Medulla oblongata (tissue), 1 donor: Measurements from ENCODE around the gene SNX19.
"Not testable (repeated sequence)": the region's sequence is repeated elsewhere in the genome, so short reads cannot be mapped to it uniquely, and the experiment has no call there.

Experiments
- DNase-seq: peaks from one replicate; pipeline ENCODE4 v3.0.0-alpha.2; 2015; ENCODE audit errors: extremely low spot score

SNX19 gene

DNA sequence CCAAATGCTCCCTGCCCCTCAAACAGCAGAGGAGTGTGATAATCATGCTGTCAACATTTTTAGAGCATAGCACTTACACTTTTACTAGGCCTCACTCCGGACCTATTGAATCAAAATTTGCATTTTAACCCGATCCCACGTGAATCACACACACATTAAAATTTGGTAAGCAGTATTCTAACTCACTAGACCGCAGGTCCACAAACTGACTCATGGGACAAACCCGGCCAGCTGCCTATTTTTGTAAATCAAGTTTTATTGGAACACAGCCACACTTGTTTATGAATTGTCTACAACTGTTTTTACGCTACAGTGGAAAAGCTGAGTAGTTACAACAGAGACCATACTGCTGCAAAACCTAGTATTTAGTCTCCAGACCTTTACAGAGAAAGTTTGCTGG lies 43.3 kb downstream of the SNX19 start:
- DNase-seq = no peak

DNA sequence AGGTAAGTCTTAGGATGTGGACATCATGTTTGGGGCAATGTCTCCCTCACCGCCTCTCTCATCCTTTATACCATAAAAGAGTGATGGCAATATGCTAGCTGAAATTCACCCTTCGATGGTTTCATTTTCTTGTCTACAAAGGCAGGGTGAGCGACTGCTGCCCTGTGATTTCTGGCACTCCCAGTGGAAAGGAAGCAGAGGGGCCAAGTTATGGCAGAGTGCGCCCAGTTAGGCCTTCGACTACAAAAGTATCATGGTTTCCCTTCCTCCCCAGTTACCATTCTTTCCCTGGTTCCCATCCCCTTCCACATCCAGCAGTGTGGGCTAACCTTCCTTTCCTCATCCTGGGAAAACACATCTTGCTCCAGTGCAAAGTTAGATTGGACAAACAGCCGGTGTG lies 43.8 kb downstream of the SNX19 start:
- no peak for DNase-seq

DNA sequence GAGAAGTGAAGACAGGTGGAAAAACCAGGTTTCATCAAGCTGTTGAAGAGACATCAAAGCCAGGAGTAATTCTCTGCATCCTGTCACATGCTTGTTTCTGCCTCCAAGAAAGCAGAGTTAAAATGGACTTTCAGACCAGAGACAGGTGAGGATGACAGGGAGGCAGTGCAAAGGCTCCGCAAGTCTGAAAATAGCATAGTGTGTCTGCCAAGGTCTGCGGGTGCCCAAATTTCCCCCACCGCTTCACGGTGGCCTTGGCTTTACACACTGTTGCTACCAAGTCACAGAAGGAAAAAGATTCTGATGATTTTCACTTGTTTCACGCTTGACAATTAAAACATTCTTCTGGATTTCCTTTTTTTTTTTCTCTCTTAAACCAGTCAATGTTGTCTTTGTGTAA lies 44.2 kb downstream of the SNX19 start:
- DNase-seq = no peak

DNA sequence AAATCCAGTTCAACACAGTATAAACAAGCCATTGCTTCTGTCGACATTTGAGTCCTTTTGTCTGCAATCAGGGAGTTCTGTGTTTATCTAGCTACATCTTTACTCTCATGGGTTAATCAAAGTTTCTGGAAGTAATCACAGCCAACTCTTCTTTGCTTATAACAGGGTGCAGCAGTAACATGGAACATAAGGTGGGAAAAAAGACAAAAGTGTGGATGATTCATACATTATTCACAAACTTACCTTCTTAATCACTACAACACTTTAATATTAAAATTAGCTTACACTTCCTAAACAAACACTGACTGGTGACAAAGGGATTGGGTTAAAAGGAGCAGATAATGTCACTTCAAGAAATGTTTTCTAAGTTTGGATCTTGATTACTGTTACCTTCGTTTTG lies 44.7 kb downstream of the SNX19 start:
- DNase-seq = no peak

DNA sequence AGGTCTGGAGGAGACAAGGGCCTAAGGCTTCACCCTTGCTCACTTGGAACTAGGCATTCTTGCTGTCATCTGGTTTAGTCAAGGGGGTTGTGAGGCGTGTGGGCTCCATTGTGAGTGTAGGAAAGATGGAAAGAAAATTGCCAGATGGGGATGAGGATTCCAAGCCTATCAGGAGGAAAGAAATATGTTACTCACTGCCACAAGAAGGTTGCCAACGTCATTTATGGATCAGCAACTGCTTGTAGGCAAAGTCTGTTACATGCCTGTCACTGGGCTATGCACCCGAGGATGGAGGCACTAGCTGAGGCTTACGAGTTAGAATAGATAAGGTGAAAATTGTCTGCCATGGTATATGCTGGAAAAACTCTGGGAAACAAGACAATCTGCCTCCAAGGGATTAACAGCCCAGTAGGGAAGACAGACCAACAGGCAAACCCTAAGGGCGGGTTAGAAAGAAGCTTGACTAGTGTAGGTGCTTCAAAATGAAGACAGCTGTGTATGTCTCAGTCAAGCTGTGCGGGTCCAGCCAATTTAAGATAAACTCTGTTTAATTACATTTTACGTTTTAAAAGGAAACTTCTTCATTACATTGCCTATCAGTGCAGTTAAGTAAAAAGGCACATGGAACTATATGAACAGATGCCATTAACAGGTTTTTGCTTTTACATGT lies 47.4 kb downstream of the SNX19 start:
- DNase-seq = no peak

DNA sequence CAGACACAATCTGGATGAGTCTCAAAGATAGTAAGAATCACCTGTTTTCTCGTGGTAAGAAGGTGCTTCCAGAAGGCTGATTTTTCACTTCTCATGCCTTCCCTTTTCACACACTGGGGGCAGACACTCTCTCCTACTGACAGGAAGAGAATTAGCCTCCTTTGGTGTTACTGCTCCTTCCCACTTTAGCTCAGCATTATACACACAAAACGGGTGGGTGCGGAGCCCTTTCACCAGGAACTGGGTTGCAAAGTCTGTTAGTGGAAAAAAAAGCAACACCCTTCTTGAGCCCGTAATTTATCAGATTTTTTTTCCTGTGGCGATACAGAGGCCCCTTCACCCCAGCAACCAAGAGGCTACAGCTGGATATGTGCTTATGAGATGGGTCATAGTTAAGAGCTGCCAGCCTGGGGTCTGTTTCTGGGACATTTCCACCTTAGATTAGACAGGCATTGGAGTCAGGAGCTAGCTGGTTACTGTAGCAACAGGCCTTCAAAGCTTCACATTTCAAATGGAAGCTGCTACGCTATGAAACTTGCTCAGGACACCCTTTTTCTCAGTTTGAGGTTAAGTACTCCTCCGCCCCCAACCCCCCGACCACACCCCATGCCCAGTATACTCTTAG lies 48.1 kb downstream of the SNX19 start:
- DNase-seq = no peak

DNA sequence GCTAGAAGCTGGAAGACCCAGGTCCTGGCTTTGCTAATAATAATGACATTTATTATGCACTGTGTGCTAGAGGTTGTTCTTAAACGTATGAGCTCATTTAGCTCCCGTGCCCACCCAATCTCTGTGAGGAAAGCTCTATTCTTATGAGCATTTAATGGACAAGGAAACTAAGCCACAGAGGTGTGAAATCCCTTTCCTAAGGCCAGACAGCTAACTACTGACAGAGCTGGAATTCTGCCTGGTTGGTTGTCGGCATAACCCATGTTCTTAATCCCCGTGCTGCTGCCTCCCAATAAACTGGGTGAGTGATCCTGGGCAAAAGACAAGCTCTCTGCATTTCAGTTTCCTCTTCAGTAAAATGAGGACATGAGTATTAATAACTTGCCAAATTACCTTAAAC lies 49.4 kb downstream of the SNX19 start:
- no peak for DNase-seq

DNA sequence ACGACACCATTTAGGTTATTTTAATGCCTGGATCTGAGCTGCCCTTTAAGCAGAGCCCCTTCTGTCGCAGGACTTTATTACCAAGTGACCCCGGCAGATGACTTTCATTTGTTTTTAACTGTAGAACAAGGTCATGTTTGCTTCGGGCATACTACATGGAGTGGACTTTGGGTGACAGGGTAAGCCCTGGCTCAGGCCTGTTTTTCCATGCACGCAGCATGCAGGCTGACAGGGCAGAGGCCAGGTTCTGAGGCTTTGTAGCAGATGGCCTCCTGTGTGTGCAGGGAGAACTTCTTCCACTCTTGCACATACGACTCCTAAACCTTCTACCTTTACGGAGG lies 50.5 kb downstream of the SNX19 start:
- DNase-seq = no peak

DNA sequence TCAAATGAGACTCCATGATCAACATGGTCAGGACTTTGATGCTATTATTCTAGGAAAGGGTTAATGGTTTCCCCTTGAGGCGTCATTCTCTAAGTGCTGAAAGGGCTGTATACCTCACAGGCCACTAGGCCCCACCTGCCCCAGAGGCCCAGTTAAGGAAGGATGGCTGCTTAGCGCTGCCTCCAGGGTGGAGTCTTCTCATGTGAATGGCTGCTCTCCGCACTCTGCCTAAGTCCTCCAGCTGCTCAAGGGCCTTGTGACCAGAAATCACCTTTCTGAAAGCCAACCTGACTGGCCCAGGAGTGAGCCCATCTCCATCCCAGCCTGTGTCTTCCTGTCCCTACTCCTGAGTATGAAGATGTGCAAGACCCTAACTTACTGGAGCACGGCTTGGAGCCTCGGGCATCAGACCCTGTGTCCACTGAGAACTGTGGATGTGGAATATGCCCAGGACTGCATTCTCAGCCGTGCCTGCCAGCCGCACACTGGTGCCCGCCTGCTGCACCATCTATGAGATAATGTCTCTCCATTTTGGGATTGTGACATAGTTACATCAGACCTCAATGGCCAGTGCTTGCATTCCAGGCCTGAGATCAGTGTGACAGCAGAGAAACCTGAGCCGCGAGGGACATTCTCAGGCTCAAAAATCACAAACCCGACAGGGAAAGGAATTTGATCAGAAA lies 51.0 kb downstream of the SNX19 start:
- DNase-seq = no peak

DNA sequence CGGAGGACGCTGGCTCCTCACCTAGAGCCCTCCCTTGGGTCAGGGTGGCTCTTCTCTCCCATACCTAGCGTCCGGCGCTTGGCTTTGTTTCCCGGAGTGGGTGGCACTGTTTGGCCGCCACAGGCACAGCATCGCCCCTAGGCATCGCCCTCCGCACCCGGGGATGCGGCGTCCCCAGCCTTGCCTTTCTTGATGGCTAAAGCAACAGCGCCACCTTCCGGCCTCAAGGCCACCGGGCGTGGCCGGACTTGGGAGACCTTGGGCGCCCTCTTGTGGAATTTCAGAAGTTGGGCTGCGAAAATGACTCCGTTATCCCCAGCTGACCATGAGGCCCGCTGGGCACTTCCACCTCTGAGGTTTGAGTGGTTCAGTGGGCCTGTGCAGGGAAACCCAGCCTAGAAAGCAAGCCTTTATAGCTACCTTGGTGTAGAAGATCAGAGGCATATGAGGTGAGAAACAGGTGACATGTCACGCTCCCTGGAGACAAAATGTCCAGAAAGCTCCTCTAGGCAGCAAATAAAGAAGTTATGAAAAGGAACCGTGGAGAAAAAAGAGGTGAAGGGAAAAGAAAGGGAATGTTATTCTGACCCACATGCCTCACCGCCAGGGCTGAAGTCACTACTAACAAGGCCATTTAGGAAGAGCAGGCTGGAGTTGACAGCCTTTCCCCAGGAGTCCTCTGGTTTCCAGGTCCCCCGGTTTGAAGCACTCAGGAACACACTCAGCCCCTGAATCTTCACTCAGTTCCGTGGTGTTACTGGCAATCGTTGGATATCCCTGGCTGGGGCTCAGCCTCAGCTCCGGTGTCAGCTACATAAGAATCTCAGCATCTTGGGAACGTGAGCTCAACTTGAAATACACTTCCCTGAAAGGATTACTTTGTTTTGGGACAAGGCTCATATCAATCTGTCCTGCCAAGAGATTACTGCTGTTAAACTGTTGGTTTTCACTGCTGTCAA lies 54.1 kb downstream of the SNX19 start:
- DNase-seq = peak; percentile 98

DNA sequence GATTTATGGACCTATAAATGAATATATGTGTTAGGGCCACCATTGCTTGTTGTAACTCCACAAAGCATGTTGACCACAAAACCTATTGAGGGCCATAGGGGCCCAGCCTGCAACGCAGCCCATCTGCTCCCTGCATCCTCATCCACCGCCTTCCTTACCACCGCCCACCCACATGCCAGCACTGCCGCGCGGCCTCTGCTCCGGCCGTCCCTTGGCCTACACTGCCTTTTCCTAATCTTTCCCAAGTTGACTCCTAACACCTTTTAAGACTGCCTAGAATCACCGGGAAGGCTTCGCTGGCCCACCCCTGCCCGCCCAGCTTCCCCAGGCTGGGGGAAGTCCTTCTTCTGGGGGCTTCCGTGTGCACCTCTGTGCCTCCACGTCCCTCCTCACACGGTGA lies 55.0 kb downstream of the SNX19 start:
- DNase-seq = no peak

DNA sequence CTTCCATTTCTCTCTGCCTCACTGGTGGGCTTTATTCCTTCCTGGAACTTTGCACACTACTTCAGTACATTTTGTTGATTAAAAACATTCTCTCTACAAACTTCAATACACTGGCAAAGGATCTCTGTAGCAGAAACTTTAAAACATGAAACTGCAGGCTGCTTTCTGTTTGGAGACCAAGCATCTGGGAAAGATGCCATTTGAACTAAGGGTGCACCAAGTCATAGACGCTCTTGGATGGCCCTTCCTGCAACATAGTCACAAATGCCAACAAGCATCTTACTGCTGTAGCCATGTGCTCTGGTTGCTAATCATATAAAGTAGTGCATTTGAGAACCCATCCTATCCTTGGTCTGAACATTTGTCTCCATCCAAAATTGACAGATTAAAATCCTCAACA lies 56.4 kb downstream of the SNX19 start:
- DNase-seq = peak; percentile 51

DNA sequence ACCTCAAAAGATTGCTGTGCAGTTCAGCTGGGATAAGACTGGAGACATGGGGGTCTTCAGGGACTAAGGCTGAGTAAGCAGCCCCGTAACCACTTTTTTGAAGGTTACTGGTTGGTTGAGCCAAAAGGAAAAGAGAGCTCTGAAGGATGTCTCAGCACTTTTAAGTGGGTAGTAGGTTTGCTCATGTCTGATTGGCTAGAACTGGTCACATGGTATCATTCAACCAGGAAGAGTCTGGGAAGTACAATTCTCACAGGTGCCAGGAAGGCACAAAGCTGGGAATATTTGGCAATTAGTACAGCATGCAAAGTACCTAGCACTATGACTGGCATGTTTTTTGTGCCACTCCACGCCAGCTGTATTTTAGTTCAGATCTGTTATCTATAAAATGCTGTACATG lies 58.1 kb downstream of the SNX19 start:
- no peak for DNase-seq

DNA sequence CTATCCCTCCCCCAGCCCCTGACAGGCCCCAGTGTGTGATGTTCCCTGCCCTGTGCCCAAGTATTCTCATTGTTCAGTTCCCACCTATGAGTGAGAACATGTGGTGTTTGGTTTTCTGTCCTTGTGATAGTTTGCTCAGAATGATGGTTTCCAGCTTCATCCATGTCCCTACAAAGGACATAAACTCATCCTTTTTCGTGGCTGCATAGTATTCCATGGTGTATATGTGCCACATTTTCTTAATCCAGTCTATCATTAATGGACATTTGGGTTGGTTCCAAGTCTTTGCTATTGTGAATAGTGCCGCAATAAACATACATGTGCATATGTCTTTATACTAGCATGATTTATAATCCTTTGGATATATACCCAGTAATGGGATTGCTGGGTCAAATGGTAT lies 60.6 kb downstream of the SNX19 start:
- not testable (repeated sequence) for DNase-seq

DNA sequence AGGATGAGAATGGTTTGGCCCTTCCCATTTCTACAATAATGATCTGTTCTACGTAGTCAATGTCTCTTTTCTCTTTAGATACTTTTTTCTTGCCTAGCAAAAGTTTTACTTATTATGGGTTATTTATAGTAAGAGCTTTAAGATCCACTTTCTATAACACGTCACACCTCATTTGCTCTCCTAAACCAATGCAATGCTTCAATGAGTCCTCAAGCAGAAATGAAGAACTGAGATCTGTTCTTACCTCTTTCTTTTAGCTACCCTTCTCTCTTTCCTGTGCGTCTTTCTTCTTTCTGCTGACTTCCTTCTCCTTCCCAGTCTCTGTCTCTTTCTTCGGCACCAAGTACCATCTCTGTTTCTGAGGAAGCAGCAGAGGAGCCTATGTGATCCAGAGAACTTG lies 61.8 kb downstream of the SNX19 start:
- DNase-seq = no peak

DNA sequence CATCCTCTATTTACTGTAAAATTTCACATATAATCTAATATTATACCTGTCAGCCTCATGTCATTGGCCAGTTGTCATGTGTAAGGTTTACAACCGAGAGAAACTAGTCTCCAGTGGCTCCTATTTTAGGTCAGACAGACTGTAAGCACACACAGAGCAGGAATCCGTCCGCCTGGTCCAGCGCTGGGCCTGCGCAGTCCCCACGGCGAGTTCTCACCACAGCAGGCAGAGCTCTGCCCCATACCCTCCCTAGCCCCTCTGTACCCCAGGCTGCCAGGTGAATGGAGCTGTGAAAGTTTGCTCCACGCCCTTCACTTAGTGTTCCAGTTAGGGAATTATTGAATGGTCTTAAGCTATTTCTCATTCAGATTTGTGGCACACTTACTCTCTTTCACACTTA lies 63.7 kb downstream of the SNX19 start:
- DNase-seq = no peak

DNA sequence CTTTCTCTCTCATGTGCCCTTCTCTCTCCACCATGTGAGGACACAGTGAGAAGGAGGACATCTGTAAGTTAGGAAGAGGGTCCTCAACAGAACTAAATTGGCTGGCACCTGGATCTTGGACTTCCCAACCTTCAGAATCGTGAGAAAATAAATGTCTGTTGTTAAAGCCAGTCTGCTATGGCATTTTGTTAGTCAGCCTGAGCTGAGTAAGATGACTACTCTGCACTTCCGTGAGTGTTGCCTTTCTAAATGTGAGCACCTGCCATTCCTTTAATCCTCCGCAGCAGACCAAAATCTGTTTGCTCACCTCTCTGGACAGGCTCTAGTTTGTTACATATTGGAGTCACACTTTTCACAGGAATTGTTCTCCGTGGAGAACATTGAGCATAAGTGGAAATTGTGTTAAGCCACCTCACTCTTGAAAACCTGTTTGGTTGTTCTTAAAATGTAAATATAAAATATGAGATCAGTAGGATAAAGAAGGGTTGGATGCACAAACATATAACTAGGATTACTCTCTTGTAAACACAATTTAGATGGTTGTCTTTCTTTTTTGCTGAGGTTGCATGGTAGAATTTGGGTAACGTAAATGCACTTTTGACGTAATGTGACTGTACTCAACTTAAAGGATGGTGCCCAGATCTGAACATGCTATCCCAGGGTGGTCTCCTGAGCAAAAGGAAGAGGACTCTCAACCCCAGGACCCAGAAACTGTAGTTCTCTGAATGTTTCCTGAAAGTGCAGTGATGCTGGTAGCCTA lies 65.9 kb downstream of the SNX19 start:
- no peak for DNase-seq

DNA sequence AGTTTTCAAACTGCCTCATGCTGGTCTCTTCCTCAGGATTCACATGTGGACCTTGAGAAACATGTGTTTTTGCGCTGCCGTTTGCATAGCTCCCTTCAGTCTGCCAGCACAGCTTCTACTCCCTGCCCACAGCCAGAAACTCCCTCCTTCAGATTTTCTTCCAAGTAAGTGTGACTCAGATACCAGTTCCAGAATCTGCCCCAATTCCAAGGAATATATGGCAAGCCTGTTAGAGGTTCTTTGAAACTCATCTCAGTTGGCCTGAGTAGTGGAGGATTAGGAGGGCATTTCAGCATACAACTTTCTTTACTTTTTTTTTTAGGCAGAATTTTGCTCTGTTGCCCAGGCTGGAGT lies 67.1 kb downstream of the SNX19 start:
- no peak for DNase-seq

DNA sequence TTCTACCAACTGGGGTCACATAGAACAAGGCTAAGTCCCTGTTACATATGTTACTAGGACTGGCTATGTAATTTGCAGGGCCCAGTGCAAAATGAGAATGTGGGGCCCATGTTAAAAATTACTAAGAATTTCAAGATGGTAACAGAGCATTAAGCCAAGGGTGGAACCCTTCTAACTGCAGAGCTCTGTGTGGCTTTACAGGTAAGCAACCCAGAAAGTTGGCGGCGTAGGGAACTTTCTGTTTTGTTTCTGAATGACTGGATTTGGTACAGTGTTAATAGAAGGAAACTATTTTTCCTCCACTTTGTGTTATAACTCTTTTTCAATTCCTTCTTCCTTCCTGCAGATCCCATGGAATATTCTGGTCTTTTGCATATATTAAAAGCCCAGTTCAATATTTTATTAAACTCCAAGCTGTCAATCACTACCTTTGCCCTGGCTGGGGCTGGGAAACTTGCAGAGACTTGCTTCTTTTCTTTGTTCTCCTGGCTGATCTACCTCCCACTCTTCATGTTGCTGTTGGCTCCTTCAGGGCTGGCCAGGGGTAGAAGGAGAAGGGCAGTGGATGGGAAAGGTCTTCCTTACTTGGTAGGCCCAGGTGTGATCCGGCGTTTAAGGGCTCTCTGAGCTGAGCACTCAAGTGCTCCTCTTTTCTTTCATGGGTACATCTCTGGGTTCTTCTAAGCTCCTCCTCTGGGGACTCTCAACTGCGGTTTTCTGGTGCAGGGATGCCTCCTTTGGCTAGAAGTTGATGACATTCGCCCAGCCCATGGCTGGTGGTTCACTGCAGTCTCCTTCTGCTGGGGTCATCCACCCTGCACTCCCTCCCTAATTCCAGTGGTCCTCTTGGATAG lies 67.7 kb downstream of the SNX19 start:
- no peak for DNase-seq

DNA sequence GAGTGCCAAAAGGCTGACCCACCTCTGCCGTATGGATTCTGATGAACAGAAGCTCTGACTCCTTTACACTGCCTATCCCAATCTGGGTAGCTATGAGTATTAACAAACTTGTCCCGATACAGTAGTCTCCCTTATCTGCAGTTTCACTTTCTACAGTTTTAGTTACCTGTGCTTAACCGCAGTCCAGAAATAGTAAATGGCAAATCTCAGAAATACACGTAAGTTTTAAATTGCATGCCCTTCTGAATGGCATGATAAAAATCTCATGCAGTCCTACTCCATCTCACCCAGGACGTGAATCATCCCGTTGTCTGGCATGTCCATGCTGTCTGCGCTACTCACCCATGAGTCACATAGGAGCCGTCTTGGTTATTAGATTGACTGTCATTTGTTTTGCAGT lies 68.8 kb downstream of the SNX19 start:
- DNase-seq = no peak

DNA sequence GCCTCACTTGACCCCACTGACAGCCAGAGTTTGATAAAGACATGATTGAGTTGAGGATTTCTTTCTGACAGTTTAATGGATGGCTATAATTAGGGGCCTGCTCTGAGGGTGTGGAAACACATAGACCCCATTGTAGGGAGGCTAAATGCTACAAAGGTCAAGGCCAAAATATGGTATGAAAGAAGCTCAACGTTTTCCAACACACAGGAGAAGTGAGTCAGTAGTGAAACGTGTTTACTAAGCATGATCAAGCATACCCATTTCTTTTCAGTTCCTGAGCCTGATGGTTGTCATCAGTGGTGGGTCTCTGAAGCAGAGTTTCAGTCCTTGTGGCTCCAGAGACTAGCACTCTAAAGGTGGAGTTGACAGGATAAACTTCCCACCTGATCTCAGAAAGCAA lies 69.7 kb downstream of the SNX19 start:
- DNase-seq = no peak
